Stimulated activated CD4-positive, alpha-beta T cell treated with anti-CD3 and anti-CD28 coated beads, Interleukin-15, amount 100 ng/mL, for 1 hour (primary cell): ENCODE data around the gene ANKRD22.
A peak's percentile ranks its signal among the peaks of the same experiment; 100 is the strongest.
"Not testable (repeated sequence)": the region's sequence is repeated elsewhere in the genome, so short reads cannot be mapped to it uniquely, and the experiment has no call there.

Source experiments
- DNase-seq, 2 donors: peaks; one replicate each; pipeline ENCODE4 v3.0.0-alpha.2; 2020; ENCODE audit warnings: low read depth in 1 of 2, low spot score in 1 of 2

ANKRD22 gene

GRCh38 chr10:88851706-88852105 lies at the start of gene ANKRD22:
Gene ANKRD22, minus strand, starts transcription at chr10:88851844. Its CDS starts 237 bp downstream, at chr10:88851607.
- no peak for DNase-seq

GRCh38 chr10:88899886-88900285 lies 48.2 kb upstream of the ANKRD22 start:
- no peak for DNase-seq

GRCh38 chr10:88898727-88899126 lies 47.1 kb upstream of the ANKRD22 start:
- no peak for DNase-seq

DNA sequence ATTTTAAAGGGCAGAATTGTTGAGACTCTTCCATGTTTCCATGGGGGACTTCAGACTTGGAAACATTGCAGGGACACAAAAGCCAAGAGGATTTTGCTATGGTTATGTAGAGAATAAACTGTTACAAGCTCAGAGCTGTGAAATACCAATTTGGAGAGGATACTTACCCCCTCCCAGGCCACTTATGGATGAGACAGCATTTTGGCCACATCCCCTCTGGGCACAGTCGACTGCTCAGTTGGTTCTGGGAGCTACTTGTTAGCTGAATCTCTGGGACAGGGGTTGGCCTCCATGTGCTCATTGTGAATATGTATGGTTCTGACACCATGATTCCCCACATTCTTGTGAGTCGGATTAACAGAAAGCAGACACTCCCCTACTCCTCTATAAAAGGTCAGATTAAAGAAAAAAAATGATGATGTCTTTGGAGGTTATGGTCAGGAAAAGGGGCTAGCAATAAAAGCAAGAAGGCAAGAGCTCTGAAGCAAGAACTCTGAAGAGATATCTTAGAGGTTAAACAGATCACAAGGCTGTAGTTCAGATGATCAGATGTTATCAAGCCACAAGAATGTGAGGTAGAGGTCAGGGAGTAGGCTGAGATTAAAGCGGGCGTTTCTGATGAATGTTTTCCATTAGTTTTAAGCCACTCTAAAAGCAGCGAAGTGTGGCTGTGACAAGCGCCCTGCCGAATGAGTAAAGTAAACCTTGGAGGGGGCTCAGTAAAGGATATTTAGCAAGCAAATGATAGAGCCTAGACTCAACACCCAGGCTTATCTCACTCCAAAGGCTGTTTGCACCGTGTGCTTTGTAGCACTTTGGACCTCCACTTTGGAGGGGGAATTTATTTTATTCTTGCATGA lies 45.6 kb upstream of the ANKRD22 start:
- no peak for DNase-seq

- no peak for DNase-seq
Observed at GRCh38 chr10:88896372-88896993, 44.8 kb upstream of the ANKRD22 start.

DNA sequence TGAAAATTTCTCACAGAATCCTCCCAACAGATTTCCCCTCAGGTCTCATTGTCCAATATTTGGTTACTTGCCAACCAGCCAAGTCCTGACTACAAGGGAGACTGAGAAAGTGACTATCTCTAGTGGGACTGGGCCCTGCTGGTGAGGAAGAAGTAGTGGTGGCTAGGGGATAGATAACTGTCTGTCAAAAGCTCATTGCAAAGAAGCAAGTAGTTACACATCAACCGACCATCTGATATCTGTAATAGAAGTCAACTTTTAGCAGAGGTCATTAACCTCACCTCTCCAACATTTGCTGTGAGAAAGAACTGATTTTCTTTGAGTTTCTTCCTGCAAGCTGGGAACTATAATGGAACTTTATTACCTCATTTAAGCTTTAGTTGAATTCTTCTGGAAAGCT lies 43.6 kb upstream of the ANKRD22 start:
- DNase-seq, result no peak

DNA sequence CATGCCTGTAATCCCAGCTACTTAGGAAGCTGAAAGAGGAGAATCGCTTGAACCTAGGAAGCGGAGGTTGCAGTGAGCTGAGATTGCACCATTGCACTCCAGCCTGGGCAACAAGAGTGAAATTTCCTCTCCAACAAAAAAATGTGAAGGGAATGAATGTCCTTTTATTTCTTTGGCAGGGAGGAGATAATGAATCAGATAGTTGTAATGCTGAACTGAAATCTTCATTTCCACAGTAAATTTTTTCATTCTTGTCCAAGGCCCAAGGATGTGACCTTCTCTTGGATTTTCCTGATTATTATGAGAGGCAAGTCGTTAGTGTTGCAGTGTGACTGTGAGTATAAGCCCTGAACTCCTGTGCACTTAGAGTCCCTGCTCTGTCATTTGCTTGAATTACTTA lies 42.0 kb upstream of the ANKRD22 start:
- DNase-seq, result no peak

GRCh38 chr10:88892222-88892967 lies 40.8 kb upstream of the ANKRD22 start:
- DNase-seq, result no peak

GRCh38 chr10:88890681-88891381 lies 39.2 kb upstream of the ANKRD22 start:
- no peak for DNase-seq

GRCh38 chr10:88889559-88890337 lies 38.1 kb upstream of the ANKRD22 start:
- DNase-seq, result no peak

GRCh38 chr10:88888810-88889445 lies 37.3 kb upstream of the ANKRD22 start:
- no peak for DNase-seq

DNA sequence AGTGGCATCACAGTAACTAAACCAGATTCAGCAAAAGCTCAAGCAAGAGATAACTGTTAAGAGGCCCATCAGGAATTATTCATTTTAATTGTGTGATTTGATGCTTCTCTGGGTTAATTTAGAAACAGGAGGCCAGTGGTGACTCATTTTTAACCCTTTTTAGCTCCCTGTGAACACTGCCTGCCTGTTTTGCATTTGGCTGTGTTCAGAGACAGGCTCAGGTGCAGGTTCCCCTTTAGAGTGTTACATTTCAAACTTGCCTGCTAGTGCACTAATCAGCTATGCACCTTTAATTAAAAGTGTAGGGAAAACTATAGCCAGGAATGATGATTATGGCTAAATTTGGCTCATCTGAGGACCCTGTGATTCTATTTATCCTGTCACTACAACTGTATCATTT lies 34.9 kb upstream of the ANKRD22 start:
- DNase-seq, result no peak

GRCh38 chr10:88883448-88883809 lies 31.8 kb upstream of the ANKRD22 start:
- DNase-seq, result no peak

GRCh38 chr10:88882646-88883447 lies 31.2 kb upstream of the ANKRD22 start:
- DNase-seq, result not testable (repeated sequence)

DNA sequence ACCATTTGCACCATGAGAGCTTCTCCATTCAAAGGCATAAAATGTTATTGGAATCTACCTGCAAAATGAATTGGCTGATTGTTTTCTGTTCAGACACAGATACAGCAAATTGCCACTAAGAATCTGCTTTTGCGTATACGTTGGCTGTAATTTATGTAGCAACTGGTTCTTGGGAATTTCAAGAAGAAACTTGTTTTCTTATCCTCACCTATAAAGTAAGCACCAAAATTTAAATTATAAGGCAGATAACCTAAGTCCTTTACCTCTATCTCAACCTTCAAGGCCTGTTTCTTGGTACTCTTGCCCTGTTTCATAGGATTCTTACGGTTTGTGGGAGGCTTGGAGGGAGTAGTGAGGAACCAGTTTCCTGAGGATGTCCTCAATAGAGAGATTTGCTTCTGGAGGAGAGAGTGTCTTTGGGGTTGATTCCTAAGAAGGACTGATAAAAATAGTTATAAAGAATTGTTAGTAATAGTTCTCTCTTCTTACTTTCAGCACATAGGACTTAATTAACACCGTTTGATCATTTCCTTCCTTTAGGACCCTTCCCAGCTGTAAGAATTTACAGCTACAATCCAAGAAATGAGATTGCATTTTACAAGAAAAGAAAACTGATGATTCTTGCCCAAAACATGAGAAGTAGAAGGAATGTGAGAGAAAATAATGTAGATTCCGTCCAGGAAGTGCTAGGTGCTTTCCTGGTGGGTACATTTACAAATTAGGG lies 30.4 kb upstream of the ANKRD22 start:
- no peak for DNase-seq

GRCh38 chr10:88881320-88881719 lies 29.7 kb upstream of the ANKRD22 start:
- no peak for DNase-seq

GRCh38 chr10:88880282-88881076 lies 28.8 kb upstream of the ANKRD22 start:
- peak; percentile 29 to 53 for DNase-seq
